Measurements from ENCODE around the gene RNU11.
A peak's percentile ranks its signal among the peaks of the same experiment; 100 is the strongest.
"Not testable (repeated sequence)": the region's sequence is repeated elsewhere in the genome, so short reads cannot be mapped to it uniquely, and the experiment has no call there.

The RNU11 gene

GRCh38 chr1:28646040-28646439 lies 2.4 kb upstream of the RNU11 start:
- no peak overlapping the region for H3K27ac ChIP-seq (ENCODE audit: poor library complexity, severe bottlenecking)
- H3K27me3 ChIP-seq (ENCODE audit: insufficient read depth, poor library complexity, severe bottlenecking) = no peaks in the 10 kb centered on the region
- no peak for TF ChIP-seq CTCF (IDR thresholded peaks at IDR 0.05; ENCODE audit: poor library complexity, severe bottlenecking)

GRCh38 chr1:28648008-28648473 lies 359 bp upstream of the RNU11 start:
- no peak for TF ChIP-seq CTCF (IDR thresholded peaks at IDR 0.05; ENCODE audit: poor library complexity, severe bottlenecking)
- no peaks in the 10 kb centered on the region for H3K27me3 ChIP-seq (ENCODE audit: insufficient read depth, poor library complexity, severe bottlenecking)
- peaks cover 9% of the 10 kb centered on the region for H3K4me1 ChIP-seq (ENCODE audit: insufficient read depth, poor library complexity, severe bottlenecking)
- peak overlapping the region; percentile 22 for H3K4me3 ChIP-seq (ENCODE audit: severe bottlenecking)
- DNase-seq (ENCODE audit: low spot score) (peak; percentile 90), ATAC-seq (ENCODE audit: low read depth) (peak; percentile 79)
- no peaks in the 10 kb centered on the region for H3K9me3 ChIP-seq (ENCODE audit: severe bottlenecking)
- H3K36me3 ChIP-seq (ENCODE audit: low read depth) = no peaks in the 10 kb centered on the region
- peak overlapping the region; percentile 70 for H3K27ac ChIP-seq (ENCODE audit: poor library complexity, severe bottlenecking)

More at GRCh38 chr1:28646040-28646439, 2.4 kb upstream of the RNU11 start:
- Histone ChIP-seq H3K36me3 (ENCODE audit: low read depth) (no peaks in the 10 kb centered on the region), H3K4me3 (ENCODE audit: severe bottlenecking) (no peak overlapping the region), H3K9me3 (ENCODE audit: severe bottlenecking) (no peaks in the 10 kb centered on the region), H3K4me1 (ENCODE audit: insufficient read depth, poor library complexity, severe bottlenecking) (peaks cover 12% of the 10 kb centered on the region)
- ATAC-seq (ENCODE audit: low read depth) (no peak), DNase-seq (ENCODE audit: low spot score) (no peak)

GRCh38 chr1:28653063-28653462 lies 4.7 kb downstream of the RNU11 start:
- not testable (repeated sequence) for DNase-seq (ENCODE audit: low spot score); H3K9me3 ChIP-seq (ENCODE audit: severe bottlenecking); H3K36me3 ChIP-seq (ENCODE audit: low read depth); ATAC-seq (ENCODE audit: low read depth); H3K4me3 ChIP-seq (ENCODE audit: severe bottlenecking); H3K27me3 ChIP-seq (ENCODE audit: insufficient read depth, poor library complexity, severe bottlenecking); H3K27ac ChIP-seq (ENCODE audit: poor library complexity, severe bottlenecking); H3K4me1 ChIP-seq (ENCODE audit: insufficient read depth, poor library complexity, severe bottlenecking)

- not testable (repeated sequence) for DNase-seq (ENCODE audit: low spot score)
Observed at GRCh38 chr1:28653870-28654269, 5.5 kb downstream of the RNU11 start.

GRCh38 chr1:28655448-28656311 lies 7.3 kb downstream of the RNU11 start:
- H3K4me3 ChIP-seq (ENCODE audit: severe bottlenecking); H3K4me1 ChIP-seq (ENCODE audit: insufficient read depth, poor library complexity, severe bottlenecking); H3K9me3 ChIP-seq (ENCODE audit: severe bottlenecking); H3K36me3 ChIP-seq (ENCODE audit: low read depth); DNase-seq (ENCODE audit: low spot score); H3K27ac ChIP-seq (ENCODE audit: poor library complexity, severe bottlenecking); H3K27me3 ChIP-seq (ENCODE audit: insufficient read depth, poor library complexity, severe bottlenecking); ATAC-seq (ENCODE audit: low read depth): not testable (repeated sequence)

More at GRCh38 chr1:28653870-28654269, 5.5 kb downstream of the RNU11 start:
- not testable (repeated sequence) for H3K27me3 ChIP-seq (ENCODE audit: insufficient read depth, poor library complexity, severe bottlenecking); H3K27ac ChIP-seq (ENCODE audit: poor library complexity, severe bottlenecking); H3K4me3 ChIP-seq (ENCODE audit: severe bottlenecking); H3K4me1 ChIP-seq (ENCODE audit: insufficient read depth, poor library complexity, severe bottlenecking); H3K9me3 ChIP-seq (ENCODE audit: severe bottlenecking); H3K36me3 ChIP-seq (ENCODE audit: low read depth)
- TF ChIP-seq CTCF (IDR thresholded peaks at IDR 0.05; ENCODE audit: poor library complexity, severe bottlenecking) = peak; percentile 38
- peak; percentile 49; the same call in 2 of the 3 replicates for ATAC-seq (ENCODE audit: low read depth)

GRCh38 chr1:28656335-28656734 lies 7.9 kb downstream of the RNU11 start:
- no peak for ATAC-seq (ENCODE audit: low read depth)
- no peak for DNase-seq (ENCODE audit: low spot score)
- TF ChIP-seq CTCF (IDR thresholded peaks at IDR 0.05; ENCODE audit: poor library complexity, severe bottlenecking) = no peak
- Histone ChIP-seq H3K4me1 (ENCODE audit: insufficient read depth, poor library complexity, severe bottlenecking) (no peaks in the 10 kb centered on the region), H3K27me3 (ENCODE audit: insufficient read depth, poor library complexity, severe bottlenecking) (no peaks in the 10 kb centered on the region), H3K36me3 (ENCODE audit: low read depth) (no peaks in the 10 kb centered on the region), H3K4me3 (ENCODE audit: severe bottlenecking) (no peak overlapping the region), H3K27ac (ENCODE audit: poor library complexity, severe bottlenecking) (no peak overlapping the region), H3K9me3 (ENCODE audit: severe bottlenecking) (no peaks in the 10 kb centered on the region)

Measured in RWPE2 (cell line).